Adipocyte (in vitro differentiated cells): ENCODE results near the gene CENATAC.
"Not testable (repeated sequence)": the region's sequence is repeated elsewhere in the genome, so short reads cannot be mapped to it uniquely, and the experiment has no call there.

Experiments
- DNase-seq: peaks from one replicate; pipeline ENCODE4 v3.0.0-alpha.2; 2015; ENCODE audit warnings: low read depth
- H3K27me3 ChIP-seq: replicated peaks from 2 replicates; pipeline ENCODE4 v1.7.0; 2013; ENCODE audit warnings: mild to moderate bottlenecking, low read length, moderate library complexity; ENCODE audit not compliant: control insufficient read depth, insufficient read depth
- H3K36me3 ChIP-seq: 2 replicates; pipeline ENCODE4 v1.7.0; 2013; ENCODE audit warnings: low read length, mild to moderate bottlenecking, moderate library complexity; ENCODE audit not compliant: control insufficient read depth, insufficient read depth, severe bottlenecking
- H3K4me1 ChIP-seq: 2 replicates; pipeline ENCODE4 v1.7.0; 2013; ENCODE audit warnings: mild to moderate bottlenecking, low read length, moderate library complexity; ENCODE audit not compliant: control insufficient read depth, insufficient read depth
- H3K4me3 ChIP-seq: 2 replicates; pipeline ENCODE4 v1.7.0; 2013; ENCODE audit warnings: mild to moderate bottlenecking, low read length, moderate library complexity
- H3K9ac ChIP-seq: 2 replicates; pipeline ENCODE4 v1.7.0; 2013; ENCODE audit warnings: mild to moderate bottlenecking, low read length, moderate library complexity
- H3K9me3 ChIP-seq: 2 replicates; pipeline ENCODE4 v1.7.0; 2013; ENCODE audit warnings: mild to moderate bottlenecking, low read length, moderate library complexity; ENCODE audit not compliant: control insufficient read depth

Gene CENATAC, protein sequence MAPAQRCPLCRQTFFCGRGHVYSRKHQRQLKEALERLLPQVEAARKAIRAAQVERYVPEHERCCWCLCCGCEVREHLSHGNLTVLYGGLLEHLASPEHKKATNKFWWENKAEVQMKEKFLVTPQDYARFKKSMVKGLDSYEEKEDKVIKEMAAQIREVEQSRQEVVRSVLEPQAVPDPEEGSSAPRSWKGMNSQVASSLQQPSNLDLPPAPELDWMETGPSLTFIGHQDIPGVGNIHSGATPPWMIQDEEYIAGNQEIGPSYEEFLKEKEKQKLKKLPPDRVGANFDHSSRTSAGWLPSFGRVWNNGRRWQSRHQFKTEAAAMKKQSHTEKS

DNA sequence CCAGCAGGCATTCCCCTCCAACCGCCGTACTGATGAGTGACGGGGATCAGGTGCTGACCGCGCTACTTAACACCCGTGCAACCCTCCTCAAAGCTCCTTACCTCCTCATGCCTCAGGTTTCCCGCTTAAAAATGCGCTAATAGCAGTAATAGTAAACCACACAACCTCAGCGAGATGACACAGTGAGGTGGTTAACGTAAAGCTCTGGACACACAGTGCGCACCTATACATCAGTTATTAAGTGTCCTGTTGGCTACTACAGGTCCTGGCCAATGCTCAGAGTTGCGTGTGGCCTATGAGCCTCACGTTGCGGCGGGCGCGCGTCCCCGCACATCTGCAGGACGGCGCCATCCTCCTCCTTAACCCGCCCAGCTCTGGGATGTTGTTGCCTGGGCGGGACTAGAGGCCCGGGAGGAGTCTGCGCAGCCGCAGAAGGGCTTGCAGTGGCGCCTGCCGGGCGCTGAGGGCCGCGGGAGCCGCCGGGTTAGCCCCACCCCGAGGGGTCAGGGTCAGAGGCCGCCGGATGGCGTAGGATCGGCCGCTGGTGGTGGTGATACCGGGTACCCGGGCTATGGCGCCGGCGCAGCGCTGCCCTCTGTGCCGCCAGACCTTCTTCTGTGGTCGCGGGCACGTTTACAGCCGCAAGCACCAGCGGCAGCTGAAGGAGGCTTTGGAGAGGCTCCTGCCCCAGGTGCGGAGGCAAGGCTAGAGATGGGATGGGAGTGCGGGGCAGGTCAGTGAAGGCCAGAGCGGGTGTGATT is at the start of gene CENATAC:
TSS of gene CENATAC (plus strand) at position 512 of the 761 bp plus-strand sequence. CDS start at position 572, 60 bp downstream.
- H3K36me3 ChIP-seq, result peaks cover 26% of the 10 kb centered on the region
- peaks cover 21% of the 10 kb centered on the region for H3K4me1 ChIP-seq
- peak within 1 kb of the TSS; percentile 91 for H3K9ac ChIP-seq
- peak; percentile 95 for DNase-seq
- no peaks in the 10 kb centered on the region for H3K9me3 ChIP-seq
- peak within 1 kb of the TSS; percentile 89 for H3K4me3 ChIP-seq
- H3K27me3 ChIP-seq, result no peaks in the 10 kb centered on the region

GRCh38 chr11:118953265-118953664 is 44.7 kb upstream of the CENATAC start:
- Histone ChIP-seq H3K27me3 (peaks cover 54% of the 10 kb centered on the region), H3K4me1 (no peaks in the 10 kb centered on the region), H3K36me3 (no peaks in the 10 kb centered on the region), H3K9me3 (no peaks in the 10 kb centered on the region), H3K4me3 (no peak overlapping the region), H3K9ac (no peak overlapping the region)
- no peak for DNase-seq

GRCh38 chr11:118953976-118954375 is 44.0 kb upstream of the CENATAC start:
- not testable (repeated sequence) for H3K9ac ChIP-seq, H3K9me3 ChIP-seq, H3K36me3 ChIP-seq, H3K4me3 ChIP-seq, H3K4me1 ChIP-seq, DNase-seq
- H3K27me3 ChIP-seq, result peaks cover 57% of the 10 kb centered on the region

DNA sequence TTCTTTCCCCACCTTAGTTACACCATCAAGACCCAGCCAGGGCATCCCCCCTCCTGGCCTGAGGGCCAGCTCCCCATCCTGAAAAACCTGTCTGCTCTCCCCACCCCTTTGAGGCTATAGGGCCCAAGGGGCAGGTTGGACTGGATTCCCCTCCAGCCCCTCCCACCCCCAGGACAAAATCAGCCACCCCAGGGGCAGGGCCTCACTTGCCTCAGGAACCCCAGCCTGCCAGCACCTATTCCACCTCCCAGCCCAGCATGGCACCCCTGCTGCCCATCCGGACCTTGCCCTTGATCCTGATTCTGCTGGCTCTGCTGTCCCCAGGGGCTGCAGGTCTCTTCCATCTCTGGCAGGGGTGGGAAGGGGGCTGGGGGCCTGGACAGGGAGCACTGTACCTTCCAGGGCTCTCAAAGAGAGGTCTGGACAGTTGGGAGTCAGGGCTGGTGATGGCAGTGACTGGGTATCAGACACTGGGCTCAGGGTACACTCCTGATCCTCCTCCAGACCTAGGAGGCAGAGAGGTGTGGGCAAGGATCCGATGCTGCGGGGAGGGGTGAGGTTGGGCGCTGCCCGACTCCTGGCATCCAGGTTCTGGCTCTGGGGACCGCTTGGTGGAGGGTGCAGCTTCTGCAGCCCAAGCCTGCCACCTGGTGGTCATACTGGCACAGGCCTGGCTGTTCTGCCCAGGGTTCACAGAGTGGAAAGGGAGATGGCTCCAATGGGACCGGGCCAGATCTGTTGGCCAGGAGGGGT is 41.7 kb upstream of the CENATAC start, which contains the start of gene UPK2:
TSS of gene UPK2 (plus strand) at position 205 of the 753 bp plus-strand sequence. CDS start at position 258, 53 bp downstream.
- peak; percentile 95 for DNase-seq
- Histone ChIP-seq H3K9ac (no peak within 1 kb of the TSS), H3K27me3 (peaks cover 69% of the 10 kb centered on the region), H3K4me1 (no peaks in the 10 kb centered on the region), H3K36me3 (no peaks in the 10 kb centered on the region), H3K9me3 (no peaks in the 10 kb centered on the region), H3K4me3 (no peak within 1 kb of the TSS)

GRCh38 chr11:118956847-118957469 is 41.0 kb upstream of the CENATAC start:
- no peaks in the 10 kb centered on the region for H3K36me3 ChIP-seq
- no peaks in the 10 kb centered on the region for H3K4me1 ChIP-seq
- peaks cover 71% of the 10 kb centered on the region for H3K27me3 ChIP-seq
- no peak for DNase-seq
- H3K9ac ChIP-seq, result no peak overlapping the region
- no peaks in the 10 kb centered on the region for H3K9me3 ChIP-seq
- no peak overlapping the region for H3K4me3 ChIP-seq

DNA sequence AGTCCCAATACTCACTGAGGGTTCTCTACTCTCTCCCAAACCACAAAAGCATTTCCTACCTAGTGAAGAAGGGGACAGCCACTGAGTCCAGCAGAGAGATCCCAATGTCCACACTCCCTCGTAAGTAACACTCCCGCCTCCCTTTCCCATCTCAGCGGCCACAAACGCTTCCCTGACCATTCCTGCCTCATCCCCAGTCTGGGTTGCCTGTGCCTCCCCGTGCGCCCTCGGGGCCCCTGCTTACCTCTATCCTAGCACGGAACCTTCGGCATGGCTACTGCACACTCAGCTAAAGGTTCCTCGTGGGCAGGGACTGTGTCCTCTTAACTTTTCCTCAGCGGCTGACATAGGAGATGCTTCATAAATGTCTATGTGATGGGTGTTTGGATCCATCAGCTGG is 40.4 kb upstream of the CENATAC start:
- H3K4me3 ChIP-seq, result no peak overlapping the region
- peaks cover 70% of the 10 kb centered on the region for H3K27me3 ChIP-seq
- no peaks in the 10 kb centered on the region for H3K4me1 ChIP-seq
- DNase-seq, result no peak
- H3K9ac ChIP-seq, result no peak overlapping the region
- H3K36me3 ChIP-seq, result no peaks in the 10 kb centered on the region
- H3K9me3 ChIP-seq, result no peaks in the 10 kb centered on the region

- H3K27me3 ChIP-seq, result peaks cover 66% of the 10 kb centered on the region
- H3K9me3 ChIP-seq, result no peaks in the 10 kb centered on the region
- no peaks in the 10 kb centered on the region for H3K36me3 ChIP-seq
- H3K9ac ChIP-seq, result no peak overlapping the region
- DNase-seq, result no peak
- H3K4me3 ChIP-seq, result no peak overlapping the region
- H3K4me1 ChIP-seq, result no peaks in the 10 kb centered on the region
Measured at GRCh38 chr11:118957968-118958367, 40.0 kb upstream of the CENATAC start.

DNA sequence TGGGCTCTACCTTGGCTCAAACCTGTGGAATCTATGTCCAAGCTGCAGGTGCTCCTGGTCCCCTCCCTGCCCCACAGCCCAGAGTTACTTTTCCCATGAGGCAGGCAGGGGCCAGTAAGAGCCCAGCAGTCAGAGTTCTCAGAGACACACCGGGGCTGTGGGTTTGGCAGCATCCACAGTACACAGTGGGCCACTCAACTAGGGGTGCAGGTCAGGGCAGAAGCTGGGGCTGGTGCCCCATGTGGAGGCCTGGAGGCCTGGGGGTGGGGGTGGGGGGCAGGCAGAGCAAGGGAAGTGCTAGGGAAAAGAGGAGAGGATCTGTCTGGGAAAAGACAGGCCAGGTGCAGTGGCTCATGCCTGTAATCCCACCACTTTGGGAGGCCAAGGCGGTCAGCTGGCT is 39.4 kb upstream of the CENATAC start:
- H3K9ac ChIP-seq, result no peak overlapping the region
- no peak overlapping the region for H3K4me3 ChIP-seq
- H3K27me3 ChIP-seq, result peaks cover 61% of the 10 kb centered on the region
- H3K9me3 ChIP-seq, result no peaks in the 10 kb centered on the region
- no peaks in the 10 kb centered on the region for H3K4me1 ChIP-seq
- no peak for DNase-seq
- no peaks in the 10 kb centered on the region for H3K36me3 ChIP-seq

- H3K9me3 ChIP-seq, result no peaks in the 10 kb centered on the region
- no peaks in the 10 kb centered on the region for H3K36me3 ChIP-seq
- no peak overlapping the region for H3K9ac ChIP-seq
- H3K27me3 ChIP-seq, result peaks cover 41% of the 10 kb centered on the region
- no peak for DNase-seq
- H3K4me1 ChIP-seq, result no peaks in the 10 kb centered on the region
- H3K4me3 ChIP-seq, result no peak overlapping the region
Measured at GRCh38 chr11:118961189-118961588, 36.7 kb upstream of the CENATAC start.

DNA sequence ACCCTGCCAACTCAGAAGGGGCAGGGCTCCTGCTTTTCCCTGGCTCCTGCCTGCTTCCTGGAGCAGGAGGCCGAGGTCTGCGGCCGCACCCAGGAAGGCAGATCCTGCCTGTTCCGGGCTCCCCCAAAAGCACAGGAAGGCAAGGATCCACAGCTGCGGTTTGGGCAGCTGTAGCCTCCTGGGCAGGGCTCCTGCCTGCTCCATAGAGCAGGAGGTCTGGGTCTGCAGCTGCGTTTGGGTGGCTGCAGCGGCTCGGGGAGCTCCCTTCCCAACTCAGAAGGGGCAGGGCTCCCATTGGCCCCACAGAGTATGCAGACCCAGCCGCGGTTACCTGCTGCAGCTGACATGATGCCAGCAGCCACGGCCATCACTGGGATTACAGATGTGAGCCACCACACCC is 36.3 kb upstream of the CENATAC start:
- DNase-seq, result no peak
- peaks cover 41% of the 10 kb centered on the region for H3K27me3 ChIP-seq
- H3K36me3 ChIP-seq, result no peaks in the 10 kb centered on the region
- H3K4me1 ChIP-seq, result no peaks in the 10 kb centered on the region
- no peak overlapping the region for H3K4me3 ChIP-seq
- no peak overlapping the region for H3K9ac ChIP-seq
- no peaks in the 10 kb centered on the region for H3K9me3 ChIP-seq

GRCh38 chr11:118969508-118969907 is 28.4 kb upstream of the CENATAC start:
- H3K9me3 ChIP-seq, H3K36me3 ChIP-seq, H3K4me3 ChIP-seq, H3K4me1 ChIP-seq, H3K9ac ChIP-seq, DNase-seq: not testable (repeated sequence)
- H3K27me3 ChIP-seq, result peaks cover 14% of the 10 kb centered on the region
